Measurements from ENCODE around the gene B3GNT7.
A peak's percentile ranks its signal among the peaks of the same experiment; 100 is the strongest.
"Not testable (repeated sequence)": the region's sequence is repeated elsewhere in the genome, so short reads cannot be mapped to it uniquely, and the experiment has no call there.

The B3GNT7 gene

DNA sequence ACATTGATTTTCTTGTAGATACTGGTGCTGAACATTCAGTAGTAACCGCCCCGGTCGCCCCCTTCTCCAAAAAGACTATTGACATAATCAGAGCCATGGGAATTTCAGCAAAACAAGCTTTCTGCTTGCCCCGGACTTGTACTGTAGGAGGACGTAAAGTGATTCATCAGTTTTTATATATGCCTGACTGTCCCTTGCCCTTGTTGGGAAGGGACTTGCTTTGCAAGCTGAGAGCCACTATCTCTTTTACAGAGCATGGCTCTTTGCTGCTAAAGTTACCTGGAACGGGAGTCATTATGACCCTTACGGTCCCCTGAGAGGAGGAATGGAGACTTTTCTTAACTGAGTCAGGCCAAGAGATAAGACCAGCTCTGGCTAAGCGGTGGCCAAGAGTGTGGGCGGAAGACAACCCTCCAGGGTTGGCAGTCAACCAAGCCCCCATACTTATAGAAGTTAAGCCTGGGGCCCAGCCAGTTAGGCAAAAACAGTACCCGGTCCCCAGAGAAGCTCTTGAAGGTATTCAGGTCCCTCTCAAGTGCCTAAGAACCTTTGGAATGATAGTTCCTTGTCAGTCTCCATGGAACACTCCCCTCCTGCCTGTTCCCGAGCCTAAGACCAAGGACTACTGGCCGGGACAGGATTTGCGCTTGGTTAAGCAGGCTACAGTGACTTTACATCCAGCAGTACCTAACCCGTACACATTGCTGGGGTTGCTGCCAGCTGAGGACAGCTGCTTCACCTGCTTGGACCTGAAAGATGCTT is 8.1 kb downstream of the B3GNT7 start:
- DNase-seq (ENCODE audit: low spot score): not testable (repeated sequence)

DNA sequence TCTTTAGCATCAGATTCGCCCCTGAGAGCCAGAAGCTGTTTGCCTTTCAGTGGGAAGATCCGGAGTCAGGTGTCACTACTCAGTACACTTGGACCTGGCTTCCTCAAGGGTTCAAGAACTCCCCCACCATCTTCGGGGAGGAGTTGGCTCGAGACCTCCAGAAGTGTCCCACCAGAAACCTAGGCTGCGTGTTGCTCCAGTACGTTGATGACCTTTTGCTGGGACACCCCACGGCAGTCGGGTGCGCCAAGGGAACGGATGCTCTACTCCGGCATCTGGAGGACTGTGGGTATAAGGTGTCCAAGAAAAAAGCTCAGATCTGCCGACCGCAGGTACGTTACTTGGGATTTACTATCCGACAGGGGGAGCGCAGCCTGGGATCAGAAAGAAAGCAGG is 8.7 kb downstream of the B3GNT7 start:
- DNase-seq (ENCODE audit: low spot score): not testable (repeated sequence)

DNA sequence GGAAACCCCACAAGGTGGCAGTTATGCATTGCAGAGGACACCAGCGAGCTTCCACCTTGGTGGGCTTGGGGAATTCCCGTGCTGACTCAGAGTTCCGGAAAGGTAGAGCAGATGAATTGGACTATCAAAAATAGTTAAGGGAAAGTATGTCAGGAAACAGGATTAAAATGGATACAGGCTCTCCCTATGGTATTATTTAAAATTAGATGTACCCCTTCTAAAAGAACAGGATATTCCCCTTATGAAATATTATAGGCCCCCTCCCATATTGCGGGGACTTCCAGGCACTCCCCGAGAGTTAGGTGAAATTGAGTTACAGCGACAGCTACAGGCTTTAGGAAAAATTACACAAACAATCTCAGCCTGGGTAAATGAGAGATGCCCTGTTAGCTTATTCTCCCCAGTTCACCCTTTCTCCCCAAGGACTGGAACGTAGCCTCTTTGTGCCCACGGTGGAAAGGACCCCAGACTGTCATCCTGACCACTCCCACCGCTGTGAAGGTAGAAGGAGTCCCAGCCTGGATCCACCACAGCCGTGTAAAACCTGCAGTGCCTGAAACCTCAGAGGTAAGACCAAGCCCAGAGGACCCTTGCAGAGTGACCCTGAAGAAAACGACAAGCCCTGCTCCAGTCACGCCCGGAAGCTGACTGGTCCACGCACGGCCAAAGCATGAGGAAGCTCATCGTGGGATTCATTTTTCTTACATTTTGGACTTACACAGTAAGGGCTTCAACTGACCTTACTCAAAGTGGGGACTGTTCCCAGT is 10.3 kb downstream of the B3GNT7 start:
- not testable (repeated sequence) for DNase-seq (ENCODE audit: low spot score)

DNA sequence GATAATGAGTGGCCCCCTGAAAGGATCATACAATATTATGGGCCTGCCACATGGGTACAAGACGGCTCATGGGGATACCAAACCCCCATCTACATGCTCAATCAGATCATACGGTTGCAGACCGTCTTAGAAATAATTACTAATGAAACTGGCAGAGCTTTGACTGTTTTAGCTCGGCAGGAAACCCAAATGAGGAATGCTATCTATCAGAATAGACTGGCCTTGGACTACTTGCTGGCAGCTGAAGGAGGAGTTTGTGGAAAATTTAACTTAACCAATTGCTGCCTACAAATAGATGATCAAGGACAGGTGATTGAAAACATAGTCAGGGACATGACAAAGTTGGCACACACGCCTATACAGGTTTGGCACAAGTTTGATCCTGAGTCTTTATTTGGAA is 12.2 kb downstream of the B3GNT7 start:
- not testable (repeated sequence) for DNase-seq (ENCODE audit: low spot score)

DNA sequence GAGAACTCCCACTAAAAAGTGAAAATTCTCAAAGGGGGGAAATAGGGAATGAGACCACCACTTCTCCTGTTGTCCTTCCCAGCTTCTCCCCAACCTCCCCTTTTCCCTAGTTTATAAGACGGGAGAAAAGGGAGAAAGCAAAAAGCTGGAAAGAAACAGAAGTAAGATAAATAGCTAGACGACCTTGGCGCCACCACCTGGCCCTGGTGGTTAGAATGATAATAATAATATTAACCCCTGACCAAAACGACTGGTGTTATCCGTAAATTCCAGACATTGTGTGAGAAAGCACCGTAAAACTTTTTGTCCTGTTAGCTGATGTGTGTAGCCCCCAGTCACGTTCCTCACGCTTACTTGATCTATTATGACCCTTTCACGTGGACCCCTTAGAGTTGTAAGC is 12.8 kb downstream of the B3GNT7 start:
- not testable (repeated sequence) for DNase-seq (ENCODE audit: low spot score)

DNA sequence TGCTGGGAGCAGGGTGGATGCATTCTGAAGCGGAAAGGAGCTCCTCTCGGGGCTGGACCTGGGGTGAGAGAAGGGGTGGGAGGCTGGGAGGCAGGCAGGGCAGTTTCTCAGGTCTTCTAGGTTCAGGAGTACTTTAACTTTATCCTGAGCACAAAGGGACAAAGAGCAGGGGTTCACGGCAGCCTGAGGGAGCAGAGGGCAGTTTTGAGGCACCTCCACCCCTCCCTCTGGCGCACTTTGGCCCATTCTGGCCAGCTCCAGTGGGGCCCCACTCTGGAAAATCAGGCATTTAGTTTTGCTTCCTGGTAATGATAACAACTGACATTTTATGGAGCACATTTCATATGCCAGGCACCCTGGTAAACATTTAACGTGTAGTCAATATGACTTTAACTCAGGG is 14.3 kb downstream of the B3GNT7 start:
- DNase-seq (ENCODE audit: low spot score): no peak

DNA sequence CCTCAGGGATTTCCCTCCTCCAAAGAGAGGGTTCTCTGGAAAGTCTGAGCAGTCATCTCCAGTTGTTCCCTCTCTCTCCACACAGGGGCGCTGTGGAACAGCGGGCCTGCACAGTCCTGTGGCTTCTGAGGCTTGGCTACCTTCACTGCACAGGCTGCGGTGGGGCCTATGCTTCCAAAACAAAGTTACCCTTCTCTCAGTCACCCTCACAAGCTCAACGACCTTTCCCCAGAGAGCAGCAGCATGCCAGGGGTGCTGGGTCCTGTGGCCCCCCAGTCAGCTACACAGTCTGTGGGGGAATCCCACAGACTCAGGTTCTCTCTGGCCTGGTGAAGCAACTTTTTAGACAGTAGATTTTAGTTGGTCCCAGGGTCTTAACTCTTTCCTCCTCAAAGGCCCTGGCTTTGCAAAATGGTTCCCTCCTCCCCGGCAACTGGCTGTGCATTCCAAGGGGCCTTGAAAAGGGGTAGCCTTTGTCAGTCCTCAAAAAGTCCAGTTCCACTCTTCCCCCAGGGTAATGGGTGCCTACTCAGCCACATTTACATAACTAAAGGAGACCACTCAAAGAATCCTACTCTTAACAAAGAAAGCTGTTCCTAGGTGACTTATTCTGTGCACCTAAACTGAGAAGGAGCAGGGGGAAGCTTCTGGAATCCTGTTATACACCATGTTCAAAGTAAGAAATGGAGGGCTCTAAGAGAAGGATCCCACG is 14.9 kb downstream of the B3GNT7 start:
- no peak for DNase-seq (ENCODE audit: low spot score)

DNA sequence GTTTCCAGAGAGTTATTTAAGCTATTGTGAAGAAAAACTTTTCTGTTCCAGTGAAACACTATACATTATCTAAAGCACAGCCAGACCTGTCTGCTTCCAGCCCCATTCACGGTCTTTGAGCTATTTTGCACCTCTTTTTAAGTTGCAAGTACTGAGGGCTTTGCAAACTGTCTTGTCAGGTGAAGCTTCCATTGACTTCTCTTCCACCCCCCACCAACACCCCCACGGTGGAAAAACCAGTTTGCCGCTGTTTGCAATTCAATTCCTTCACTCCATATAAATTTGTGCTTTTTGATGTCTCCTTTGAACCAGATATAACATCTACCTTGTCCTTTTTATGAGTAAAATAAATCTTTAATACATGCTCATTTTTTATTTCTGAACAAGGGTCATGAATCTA is 15.7 kb downstream of the B3GNT7 start:
- DNase-seq (ENCODE audit: low spot score): peak; percentile 60

DNA sequence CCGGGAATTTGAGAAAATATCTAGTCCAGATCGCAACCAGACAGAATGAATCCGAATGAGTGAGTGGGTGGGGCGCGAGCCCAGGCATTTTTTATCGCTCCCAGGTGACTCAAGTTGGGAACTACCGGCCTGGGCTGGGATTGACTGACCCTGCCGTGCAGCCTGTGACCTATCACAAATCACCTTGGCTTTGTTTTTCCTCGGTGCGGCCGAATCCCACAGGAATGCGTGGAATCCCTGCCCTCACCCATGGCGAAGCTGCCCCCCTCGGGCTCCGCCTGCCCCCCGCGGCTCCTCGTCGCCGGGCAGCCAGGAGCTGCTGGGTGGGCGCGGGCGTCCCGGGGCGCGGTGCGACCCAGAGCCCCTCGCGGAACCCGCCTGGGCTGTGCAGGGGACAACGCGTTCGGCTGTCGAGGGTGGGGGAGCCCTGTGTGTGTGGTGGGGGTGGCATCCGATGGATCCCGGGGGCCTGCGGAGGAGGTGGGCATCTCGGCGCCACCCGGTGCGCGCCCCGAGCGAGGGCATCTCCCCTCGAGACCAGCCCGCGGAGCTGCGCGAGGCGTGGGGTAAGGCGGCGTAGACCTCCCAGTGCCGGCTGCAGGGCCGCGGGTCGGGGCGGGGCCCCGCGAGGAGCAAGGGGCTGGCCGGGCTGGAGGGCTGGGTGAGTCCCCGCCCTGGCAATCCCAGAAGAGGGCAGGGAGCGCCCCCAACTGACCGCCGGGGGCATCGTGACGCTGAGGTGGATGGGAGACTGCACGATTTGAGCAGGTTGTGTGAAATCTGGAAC is 16.5 kb downstream of the B3GNT7 start:
- peak; percentile 85 for DNase-seq (ENCODE audit: low spot score)

DNA sequence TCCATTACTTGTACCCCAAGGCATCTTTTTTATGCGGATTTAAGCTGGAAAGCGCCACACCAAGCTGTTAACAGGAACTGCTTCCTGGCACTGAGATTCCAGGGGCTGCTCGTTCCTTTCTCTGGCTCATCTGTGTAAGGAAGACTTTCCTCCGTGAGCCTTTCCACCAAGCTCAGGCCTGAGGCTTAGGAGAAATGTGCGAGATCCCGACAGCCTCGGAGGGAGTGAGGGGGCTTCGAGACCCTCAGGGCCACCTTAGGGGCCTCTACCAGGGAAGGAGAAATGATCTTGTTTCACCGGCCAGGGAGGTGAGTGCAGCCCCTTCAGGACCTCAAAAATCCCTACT is 17.1 kb downstream of the B3GNT7 start:
- DNase-seq (ENCODE audit: low spot score): no peak

DNA sequence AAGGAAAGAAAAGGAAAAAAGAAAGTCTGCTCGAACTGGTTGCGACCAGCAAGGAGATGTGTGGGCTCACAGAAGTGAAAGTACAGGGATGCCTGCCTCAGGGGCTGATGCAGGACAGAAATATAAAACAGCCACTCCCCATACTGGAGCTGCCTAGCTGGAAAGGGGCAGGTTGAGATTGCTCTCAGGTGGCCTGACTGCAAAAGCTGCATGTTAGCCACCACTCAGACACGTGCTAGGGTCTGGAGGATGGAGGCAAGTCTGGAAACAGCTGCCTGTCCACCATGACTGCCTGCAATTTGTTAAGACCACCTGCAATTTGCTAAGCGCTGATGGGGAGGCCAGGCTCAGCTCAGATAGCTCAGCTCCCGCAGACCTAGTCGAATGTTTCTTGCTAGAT is 17.9 kb downstream of the B3GNT7 start:
- no peak for DNase-seq (ENCODE audit: low spot score)

DNA sequence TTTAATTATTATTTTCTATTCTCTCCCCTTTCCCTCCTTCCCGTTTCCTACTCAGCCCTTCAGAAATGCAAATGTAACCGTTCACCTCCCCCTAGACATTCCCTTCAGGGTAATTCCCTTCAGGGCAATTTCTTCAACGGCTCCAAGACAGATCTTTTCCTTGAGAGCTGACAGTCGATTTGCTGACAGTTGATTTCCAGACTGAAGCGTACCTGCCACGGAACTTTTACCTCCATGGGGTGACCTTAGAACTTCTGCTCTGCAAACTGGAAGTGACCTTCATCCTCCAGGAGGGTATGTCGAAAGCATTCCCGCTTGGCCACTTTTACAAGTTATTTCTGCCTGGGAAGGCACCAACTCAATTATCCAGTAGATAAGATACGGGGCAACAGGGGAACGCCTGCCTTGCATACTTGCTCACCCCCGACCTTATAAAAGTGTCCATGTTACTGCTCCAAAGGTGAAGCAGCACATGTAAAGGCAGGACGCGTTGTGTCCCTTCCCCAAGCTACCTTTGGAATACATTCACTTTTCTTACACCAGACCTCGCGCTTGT is 18.5 kb downstream of the B3GNT7 start:
- no peak for DNase-seq (ENCODE audit: low spot score)

DNA sequence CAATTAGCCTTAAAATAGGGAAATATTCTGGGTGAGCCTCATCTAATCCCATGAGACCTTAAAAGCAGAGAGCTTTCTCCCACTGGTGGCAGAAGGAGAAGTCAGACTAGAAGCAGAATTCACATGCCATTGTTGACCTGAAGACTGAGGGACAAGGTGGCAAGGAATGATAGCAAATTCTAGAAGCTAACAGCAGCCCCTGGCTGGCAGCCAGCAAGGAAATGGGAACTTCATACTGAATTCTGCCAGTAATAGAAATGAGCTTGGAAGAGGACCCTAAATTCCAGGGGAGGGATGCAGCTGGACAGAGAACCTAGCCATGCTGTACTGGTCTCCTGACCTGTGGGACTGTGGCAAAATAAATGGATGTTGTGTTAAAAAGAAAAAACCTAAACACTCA is 19.5 kb downstream of the B3GNT7 start:
- DNase-seq (ENCODE audit: low spot score): no peak

DNA sequence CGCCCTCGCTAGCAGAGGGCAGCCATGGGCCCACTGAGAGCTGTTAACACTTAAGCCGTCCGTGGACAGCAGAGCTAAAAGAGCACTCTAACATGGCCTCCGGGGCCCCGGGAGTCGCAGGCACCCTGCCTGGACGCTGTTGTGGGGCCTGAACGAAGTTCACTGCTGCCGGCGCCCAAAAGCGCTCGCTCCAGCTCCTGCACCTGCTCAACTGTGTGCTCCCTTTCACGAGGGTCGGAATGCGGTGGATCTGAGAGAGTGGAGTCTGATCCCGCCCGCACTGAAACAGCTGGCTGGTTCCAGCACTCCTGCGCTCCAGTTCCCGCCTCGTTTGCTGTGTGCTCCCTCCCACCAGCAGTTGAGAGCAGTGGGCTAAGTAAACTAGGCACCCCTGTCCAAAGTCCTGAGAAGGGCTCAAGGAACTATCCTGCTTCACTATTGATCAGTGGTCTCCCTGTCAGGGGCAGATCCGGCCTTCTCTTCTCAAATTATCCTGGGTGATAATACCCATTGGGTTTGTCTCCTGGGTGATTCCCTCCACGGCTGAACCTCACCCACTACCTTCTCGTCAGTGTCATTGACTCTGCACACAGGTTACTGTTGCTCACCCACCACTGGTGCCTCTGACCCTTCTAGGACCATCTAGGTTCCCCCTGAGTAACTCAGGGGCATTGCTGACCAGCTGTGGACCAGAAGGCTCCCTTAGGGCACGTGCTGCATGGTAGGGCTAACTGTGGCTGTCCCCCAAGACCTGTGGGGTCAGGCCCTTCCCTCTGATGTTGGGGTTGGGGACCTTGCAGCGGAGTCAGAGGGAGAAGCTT is 23.5 kb downstream of the B3GNT7 start:
- DNase-seq (ENCODE audit: low spot score): no peak

DNA sequence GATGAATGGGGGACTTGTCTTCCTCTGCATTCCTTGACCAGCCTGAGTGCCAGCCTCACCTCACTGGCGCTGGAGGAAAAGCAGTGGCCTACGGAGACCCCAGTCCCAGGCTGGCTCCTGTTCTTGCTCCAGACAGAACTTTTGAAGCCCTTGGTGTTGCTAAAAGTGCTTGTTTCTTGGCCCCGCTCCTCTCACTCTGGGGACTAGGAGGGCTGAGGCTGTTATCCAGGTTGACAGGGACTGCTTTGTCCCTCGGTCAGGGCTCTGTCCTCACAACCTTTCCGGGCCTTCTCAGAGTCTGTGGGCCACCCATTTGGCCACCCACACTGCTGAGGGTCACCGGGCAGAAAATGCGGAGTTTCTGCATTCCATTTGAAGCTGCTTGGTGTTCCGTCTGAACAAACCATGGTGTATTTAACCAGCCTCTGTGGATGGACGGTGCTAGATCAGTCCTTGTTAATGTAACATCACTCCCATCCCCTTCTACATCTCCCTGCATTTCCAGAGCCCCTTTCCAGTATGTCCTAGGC is 25.6 kb downstream of the B3GNT7 start:
- no peak for DNase-seq (ENCODE audit: low spot score)

DNA sequence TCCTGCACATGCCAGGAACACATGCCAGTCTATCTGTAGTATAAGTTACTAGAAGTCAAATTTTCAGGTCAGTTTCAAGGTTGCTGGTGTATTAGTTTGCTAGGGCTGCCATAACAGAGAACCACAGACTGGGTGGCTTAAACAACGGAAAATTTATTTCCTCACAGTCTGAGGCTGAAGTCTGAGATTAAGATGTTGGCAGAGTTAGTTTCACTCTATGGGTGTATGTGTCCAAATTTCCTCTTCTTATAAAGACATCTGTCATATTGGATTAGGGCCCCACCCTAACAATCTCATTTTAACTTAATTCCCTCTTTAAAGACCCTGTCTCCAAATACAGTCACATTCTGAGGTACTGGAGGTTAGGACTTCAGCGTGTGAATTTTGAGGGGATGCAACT is 26.5 kb downstream of the B3GNT7 start:
- DNase-seq (ENCODE audit: low spot score): no peak

DNA sequence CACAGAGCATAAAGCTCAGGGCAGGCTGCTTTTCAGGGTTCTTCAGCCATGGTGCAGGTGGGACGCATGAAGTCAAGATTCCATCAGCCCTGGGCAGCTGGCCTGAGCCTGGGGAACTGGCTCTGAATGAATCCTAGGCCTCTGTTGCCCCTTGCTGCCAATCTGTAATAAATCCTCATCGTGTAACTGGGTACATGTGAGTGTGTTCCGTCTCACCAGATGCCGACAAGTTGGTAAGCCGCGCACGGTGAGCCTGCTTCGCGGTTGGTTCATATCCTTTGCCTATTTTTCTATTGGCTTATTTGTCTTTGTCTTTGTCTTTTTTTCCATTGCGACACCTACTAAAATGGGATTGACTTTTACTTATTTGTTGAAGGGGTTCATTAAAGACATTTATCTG is 27.7 kb downstream of the B3GNT7 start:
- no peak for DNase-seq (ENCODE audit: low spot score)

DNA sequence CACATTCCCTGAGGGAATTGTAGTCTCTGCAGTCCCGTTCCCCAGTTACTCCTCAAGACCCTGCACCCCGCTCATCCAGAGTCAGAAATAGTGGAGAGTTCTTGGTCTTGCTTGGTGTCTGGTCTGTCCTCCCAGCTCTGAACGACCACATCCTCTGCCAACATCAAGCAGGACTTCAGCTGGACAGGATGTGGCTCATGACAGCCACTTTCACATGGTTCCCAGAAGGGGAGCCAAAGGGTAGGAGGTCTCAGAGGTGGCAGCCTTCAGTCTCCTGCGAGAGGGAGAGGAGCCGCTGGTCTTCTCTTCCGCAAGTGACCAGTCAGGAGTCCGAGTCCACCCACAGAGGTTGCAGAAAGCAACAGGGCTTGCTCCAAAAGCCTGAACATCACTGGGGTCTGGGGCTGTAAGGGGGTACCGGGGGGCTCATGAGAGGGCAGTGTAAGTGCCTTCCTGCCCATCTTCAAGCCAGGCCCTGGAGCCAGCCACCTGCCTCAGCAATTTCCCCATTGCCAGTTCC is 29.8 kb downstream of the B3GNT7 start:
- DNase-seq (ENCODE audit: low spot score): no peak

DNA sequence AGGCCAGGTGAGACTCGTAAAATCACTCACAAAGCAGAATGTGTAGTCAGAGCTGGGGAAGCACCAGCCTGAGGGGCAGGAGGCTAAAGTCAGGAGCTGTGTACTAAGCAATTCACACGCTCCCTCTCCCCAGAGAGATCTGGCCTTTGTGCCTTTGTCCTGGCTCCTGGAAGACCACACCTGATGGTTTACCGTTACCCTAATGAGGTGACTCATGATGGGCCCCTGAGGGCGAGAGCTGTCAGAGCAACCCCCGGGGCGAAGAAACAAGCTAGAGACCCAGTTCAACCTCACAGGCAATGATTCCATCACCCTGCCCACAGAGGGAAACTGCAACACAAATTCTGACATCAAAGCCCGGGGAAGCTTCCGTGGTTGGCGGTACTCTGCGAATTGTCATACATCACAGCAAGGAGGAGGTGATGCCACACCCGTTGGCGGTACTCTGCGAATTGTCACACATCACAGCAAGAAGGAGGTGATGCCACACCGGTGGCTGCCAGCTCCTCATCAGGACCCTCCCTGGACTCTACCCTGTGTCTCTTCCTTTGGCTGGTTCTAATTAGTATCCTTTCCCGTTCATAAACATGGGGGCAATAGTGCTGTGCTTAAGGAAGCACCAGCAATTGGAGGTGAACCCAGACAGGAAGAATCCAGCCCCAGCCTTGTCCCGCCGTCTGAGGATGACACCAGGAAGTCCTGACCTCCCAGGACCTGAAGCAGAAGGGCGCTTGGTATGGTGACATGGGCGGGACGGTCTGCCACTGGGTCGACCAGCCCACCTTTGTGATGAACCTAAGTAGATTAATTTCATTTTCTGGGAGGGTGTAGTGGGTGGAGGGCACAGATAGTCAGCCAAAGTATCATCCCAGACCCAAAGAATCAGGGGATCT is 30.5 kb downstream of the B3GNT7 start:
- DNase-seq (ENCODE audit: low spot score): no peak
